ENCODE measurements around the gene ARPIN.
"Not testable (repeated sequence)": the region's sequence is repeated elsewhere in the genome, so short reads cannot be mapped to it uniquely, and the experiment has no call there.

The ARPIN gene

DNA sequence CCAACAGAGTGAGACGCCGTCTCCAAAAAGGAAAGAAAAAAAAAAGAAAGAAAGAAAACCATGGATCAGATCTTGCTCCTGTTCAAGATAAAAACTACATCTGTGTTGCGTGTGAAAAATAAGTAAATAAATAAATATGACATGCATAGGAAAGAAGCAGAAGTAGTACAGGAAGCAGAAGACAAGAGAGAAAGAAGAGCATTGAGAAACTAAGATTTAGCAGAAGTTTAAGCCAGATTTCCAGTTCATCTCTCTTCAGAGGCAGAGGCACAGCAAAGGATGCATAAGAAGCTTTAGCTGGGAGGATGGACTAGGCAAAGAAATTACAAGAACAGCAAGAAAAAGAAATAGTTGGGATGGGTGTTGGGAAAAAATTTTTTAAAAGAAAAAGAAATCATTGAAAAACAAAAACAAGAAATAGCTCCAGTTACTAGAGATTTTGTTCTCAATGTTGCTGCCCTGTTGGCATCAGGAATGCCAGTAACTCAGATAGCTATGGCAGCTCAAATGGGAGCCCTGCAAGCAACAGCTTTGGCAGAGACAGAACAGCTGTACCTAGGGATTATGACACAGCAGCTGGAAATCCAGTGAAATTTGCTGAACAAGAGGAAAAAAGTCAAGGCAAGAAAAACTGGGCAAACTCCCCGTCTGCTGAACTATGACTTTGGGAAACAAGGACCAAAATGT is 36.2 kb downstream of the ARPIN start:
- no peak for DNase-seq

- no peak for DNase-seq
Measured at GRCh38 chr15:89875741-89876140, 37.0 kb downstream of the ARPIN start.

- peak; percentile 85 for DNase-seq
Measured at GRCh38 chr15:89874926-89875564, 37.7 kb downstream of the ARPIN start.

GRCh38 chr15:89870688-89871288 is 42.0 kb downstream of the ARPIN start:
- DNase-seq = no peak

GRCh38 chr15:89870006-89870405 is 42.7 kb downstream of the ARPIN start:
- DNase-seq = no peak

DNA sequence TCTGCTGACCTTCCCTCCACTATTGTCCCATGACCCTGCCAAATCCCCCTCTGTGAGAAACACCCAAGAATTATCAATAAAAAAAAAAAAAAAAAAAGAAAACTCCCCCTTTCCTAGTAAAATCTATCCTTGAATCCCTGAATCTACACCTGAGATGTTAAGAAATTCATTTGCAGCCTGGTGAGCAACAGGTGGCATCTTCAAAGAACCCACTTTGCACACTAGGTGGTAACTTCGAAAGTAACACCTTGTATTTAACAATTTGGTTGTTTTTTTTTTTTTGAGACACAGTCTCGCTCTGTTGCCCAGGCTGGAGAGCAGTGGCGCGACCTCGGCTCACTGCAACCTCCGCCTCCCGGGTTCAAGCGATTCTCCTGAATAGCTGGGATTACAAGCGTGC is 43.3 kb downstream of the ARPIN start:
- DNase-seq = not testable (repeated sequence)

DNA sequence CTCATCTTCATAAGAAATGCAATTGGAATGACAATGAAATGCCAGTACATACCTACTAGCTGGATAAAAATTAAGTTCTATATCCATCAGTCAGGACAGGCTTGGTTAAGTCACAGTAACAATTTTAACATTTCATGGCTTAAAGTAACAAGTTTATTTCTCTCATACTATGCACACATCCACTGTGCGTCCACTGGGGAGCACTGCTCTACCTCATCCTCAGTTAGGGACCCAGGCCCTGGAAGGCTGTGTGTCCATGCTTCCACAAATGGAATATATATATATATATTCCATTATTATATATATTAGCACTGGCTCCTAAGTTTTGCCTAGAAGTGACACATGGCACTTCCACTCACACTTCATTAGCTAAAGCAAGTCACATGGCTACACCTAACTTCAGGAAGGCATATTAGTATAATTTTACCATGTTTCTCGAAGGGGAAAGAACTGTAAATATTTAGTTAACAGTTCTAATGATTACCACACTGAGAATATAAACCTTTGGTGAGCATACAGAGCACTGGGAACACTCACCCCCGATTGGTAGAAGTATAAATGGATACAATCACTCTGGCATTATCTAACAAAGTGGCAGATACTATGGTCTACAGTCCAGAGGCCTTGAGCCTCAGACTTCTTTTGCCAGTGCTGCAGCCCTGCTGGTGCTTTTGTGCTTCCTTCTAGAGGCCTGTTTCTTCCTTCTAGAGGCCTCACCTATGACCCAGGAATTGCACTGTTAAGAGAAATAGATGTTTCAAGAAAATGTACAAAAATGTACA is 47.6 kb downstream of the ARPIN start:
- no peak for DNase-seq

DNA sequence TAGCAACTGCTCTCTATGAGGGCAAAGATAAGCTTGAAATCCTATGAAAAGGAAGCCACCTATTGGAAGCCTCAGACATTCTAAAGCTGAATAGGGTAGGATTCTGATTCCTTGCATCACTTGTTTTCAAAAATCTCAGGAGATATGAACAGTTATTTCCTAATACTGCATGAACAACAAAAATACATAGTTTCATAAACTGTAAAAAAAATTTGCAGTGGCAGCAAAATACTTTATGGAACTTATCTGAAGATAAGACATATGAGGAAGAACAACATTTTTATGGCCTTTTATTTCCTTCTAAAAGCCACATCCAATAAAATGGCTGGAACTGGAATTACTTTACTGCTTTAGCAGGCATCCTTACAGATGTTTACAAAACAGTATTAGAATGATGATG is 48.8 kb downstream of the ARPIN start:
- DNase-seq = no peak

- DNase-seq = no peak
Measured at GRCh38 chr15:89860891-89861290, 51.9 kb downstream of the ARPIN start.

- no peak for DNase-seq
Measured at GRCh38 chr15:89860431-89860830, 52.3 kb downstream of the ARPIN start.

DNA sequence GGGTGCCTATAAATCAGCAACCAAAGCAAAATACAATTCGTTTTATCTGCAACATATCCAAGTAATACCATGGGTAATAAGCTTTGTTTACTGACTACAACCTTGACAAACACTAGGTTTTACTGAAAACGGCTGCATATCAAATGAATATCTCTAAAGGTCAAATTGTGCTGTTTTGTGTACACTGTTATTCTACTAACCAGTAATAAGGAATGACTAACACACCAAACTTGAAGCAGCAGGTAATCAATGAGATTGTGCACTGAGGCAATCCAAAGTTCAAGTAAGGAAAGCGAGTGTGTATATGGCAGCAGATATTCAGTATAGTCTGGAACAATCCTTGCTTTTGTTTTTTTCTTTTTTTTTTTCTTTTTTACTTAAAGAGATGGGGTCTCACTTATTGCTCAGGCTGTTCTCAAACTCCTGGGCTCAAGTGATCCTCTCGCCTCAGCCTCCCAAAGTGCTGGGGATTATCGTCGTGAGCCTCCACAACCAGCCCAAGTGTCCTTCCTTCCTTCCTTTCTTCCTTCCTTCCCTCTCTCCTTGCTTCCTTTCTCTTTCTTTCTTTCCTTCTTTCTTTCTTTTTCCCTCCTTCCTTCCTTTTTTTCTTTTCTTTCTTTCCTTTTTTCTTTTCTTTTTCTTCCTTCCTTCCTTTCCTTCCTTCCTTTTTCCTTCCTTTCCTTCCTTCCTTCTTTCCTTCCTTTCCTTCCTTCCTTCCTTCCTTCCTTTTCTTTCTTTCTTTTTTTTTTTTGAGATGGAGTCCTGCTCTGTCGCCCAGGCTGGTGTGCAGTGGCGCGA is 53.9 kb downstream of the ARPIN start:
- DNase-seq = no peak

DNA sequence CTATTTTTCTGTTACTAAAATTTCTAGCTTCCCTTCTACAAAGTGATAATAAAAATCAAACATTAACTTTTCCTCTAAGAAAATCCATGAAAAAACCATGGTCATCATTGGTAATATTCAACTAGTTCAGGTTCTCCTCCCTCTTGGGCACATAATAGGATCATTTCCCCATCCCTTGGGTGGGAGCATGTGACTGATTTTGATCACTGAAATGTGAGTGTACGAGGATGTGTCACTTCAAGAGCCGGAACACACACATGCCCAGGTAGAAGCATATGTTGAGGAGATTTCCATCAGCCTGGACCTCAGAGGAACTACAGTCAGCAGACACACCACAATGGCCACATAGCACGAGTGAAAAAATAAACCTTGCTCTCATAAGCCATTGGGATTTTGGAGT is 55.1 kb downstream of the ARPIN start:
- no peak for DNase-seq

DNA sequence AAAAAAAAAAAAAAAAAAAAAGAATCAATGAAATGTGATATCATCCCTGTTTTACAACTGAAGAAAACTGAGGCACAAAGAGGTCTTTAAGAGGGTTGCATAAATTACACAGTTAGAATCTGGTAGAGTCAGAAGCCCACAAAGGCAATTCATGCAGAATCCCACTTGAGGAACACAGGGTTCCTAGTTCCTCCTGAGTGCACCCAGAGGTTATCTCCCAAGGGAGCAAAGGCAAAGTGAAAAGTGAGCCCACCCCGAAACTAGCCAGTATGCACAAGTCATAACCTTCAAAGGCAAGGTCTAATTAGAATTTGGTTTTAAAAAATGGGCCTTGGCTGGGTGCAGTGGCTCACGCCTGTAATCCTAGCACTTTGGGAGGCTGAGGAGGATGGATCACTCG is 56.8 kb downstream of the ARPIN start:
- no peak for DNase-seq

DNA sequence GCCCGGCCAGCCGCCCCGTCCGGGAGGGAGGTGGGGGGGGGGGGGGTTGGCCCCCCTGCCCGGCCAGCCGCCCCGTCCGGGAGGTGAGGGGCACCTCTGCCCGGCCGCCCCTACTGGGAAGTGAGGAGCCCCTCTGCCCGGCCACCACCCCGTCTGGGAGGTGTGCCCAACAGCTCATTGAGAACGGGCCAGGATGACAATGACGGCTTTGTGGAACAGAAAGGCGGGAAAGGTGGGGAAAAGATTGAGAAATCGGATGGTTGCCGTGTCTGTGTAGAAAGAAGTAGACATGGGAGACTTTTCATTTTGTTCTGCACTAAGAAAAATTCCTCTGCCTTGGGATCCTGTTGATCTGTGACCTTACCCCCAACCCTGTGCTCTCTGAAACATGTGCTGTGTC is 57.9 kb downstream of the ARPIN start:
- not testable (repeated sequence) for DNase-seq

DNA sequence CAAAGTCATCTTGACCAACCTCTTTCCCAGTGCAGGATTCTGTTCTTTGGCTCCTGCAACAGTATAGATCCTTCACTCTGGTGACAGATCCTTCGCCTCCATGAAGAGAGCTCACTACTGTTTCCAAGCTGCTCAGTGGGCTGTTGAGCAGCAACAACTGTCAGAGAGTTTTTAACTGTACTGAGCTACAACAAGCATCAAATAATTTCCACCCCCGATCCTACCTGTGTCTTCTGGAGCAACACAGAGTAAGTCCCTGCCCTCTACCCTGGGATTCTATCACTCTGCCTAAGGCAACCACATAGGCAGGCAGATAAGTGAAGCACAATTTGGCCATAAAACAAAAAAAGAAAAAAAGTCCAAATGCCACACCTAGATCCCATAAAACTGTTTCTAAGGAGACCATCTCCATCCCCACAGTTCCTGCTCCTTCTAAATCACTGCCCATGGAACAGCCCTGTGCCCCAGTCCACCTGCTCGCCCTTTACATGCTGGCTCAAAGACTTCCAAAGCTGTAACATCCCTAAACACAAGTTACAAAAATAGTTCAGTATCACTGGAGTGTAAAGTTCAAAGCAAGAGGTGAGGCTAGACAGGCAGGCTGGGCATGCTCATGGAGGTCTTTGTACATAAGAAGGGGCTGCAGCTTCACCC is 60.3 kb downstream of the ARPIN start:
- DNase-seq = no peak

- no peak for DNase-seq
Measured at GRCh38 chr15:89851673-89852341, 60.9 kb downstream of the ARPIN start.

DNA sequence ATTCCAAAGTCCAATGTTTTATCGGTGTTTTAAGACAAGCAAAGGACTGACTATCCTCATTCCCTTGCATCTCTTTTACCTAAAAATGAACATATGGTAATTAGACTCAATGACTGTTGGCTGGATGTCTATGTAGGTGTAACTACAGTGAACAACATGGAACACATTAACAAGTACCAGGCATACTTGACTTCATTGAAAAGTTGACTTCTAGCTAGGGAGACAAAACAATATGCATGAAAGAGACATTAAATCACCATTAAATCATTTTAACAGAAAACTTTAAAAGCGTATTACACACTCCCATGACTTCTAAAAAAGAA is 63.8 kb downstream of the ARPIN start:
- no peak for DNase-seq

DNA sequence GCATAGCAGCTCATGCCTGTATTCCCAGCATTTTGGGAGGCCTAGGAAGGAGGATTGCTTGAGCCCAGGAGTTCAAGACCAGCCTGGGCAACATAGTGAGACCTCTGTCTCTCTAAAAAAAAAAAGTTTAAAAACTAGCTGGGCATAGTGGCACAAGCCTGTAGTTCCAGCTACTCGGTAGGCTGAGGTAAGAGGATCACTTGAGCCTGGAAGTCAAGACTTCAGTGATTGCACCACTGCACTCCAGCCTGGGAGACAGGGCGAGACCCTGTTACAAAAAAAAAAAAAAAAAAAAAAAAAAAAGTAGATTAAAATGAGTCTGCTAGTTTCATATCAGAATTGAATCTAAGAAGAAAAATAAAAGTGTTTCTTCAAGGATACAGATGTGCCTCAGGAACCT is 65.7 kb downstream of the ARPIN start:
- DNase-seq = no peak

DNA sequence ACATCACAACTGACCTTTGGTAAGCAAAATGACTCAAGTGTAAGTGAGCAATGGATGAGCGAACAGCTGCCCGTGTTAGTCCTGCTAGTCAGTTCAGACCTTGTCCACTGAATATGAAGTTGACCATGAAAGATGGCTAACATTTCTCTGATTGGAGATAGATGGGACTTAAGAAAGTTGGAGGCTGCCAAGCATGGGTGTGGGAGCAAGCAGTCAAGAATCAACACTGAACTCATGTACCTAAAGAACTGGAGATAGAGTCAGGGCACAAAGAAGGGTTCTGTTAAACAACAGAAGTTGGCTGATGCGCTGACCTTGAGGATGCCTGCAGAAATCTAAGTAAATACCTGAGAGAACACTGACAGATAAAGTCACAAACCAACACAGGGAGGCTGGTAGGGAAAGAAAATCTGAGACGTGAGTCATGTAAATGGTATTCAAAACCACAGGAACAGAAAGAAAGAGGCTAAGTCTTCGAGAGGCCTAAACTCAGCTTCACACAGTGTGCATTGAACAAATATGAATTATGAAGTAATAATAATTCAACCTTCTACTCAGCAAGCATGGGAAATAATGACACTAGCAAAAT is 67.4 kb downstream of the ARPIN start:
- no peak for DNase-seq

Data from stimulated activated CD4-positive, alpha-beta T cell treated with anti-CD3 and anti-CD28 coated beads, Interleukin-4, amount 100 ng/mL, for 1 hour (primary cell).